Smooth muscle cell (in vitro differentiated cells): ENCODE measurements around the gene PADI6. TPM values are rescaled to one million over a fixed set of nuclear protein-coding genes. Genes with fewer than 3 reads are reported as not detected.

Source experiments
- DNase-seq: peaks from one replicate; lab custom pipeline; 2025; ENCODE audit not compliant: unreplicated experiment; lab: John Stamatoyannopoulos, UW
- H2AFZ ChIP-seq: fragments of 200-600 bp; sonication (generic); 2 replicates; pipeline ENCODE4 v1.6.0; 2016; ENCODE audit warnings: antibody characterized with exemption, low read depth, mild to moderate bottlenecking
- H3F3A ChIP-seq: fragments of 200-600 bp; sonication (generic); 2 replicates; pipeline ENCODE4 v1.6.0; 2017; ENCODE audit warnings: antibody characterized with exemption, low read depth
- H3K27ac ChIP-seq: fragments of 200-600 bp; sonication (generic); 2 replicates; pipeline ENCODE4 v1.5.1; 2016; ENCODE audit warnings: low read depth, mild to moderate bottlenecking
- H3K27me3 ChIP-seq: fragments of 200-600 bp; sonication (generic); 2 replicates; pipeline ENCODE4 v1.6.1; 2016; ENCODE audit warnings: low read depth, mild to moderate bottlenecking
- H3K36me3 ChIP-seq: fragments of 200-600 bp; sonication (generic); 2 replicates; pipeline ENCODE4 v1.5.1; 2016; ENCODE audit warnings: low read depth
- H3K4me1 ChIP-seq: fragments of 200-600 bp; sonication (generic); 2 replicates; pipeline ENCODE4 v1.5.1; 2016; ENCODE audit warnings: low read depth
- H3K4me2 ChIP-seq: fragments of 200-600 bp; sonication (generic); 2 replicates; pipeline ENCODE4 v1.6.0; 2016; ENCODE audit warnings: mild to moderate bottlenecking
- H3K4me3 ChIP-seq: fragments of 200-600 bp; sonication (generic); 2 replicates; pipeline ENCODE4 v1.5.1; 2016; ENCODE audit warnings: mild to moderate bottlenecking
- H3K79me2 ChIP-seq: fragments of 200-600 bp; sonication (generic); 2 replicates; pipeline ENCODE4 v1.6.0; 2016; ENCODE audit warnings: low read depth, mild to moderate bottlenecking
- H3K9ac ChIP-seq: fragments of 200-600 bp; sonication (generic); 2 replicates; pipeline ENCODE4 v1.6.0; 2016; ENCODE audit warnings: low read depth
- H3K9me3 ChIP-seq: fragments of 200-600 bp; sonication (generic); replicated peaks from 2 replicates; pipeline ENCODE4 v1.5.1; 2016; ENCODE audit warnings: low read depth
- H4K20me1 ChIP-seq: fragments of 200-600 bp; sonication (generic); 2 replicates; pipeline ENCODE4 v1.6.0; 2016; ENCODE audit warnings: low read depth
- CTCF ChIP-seq: fragments of 200-600 bp; sonication (generic); IDR thresholded peaks from 2 replicates; pipeline ENCODE4 v1.5.1; 2017; ENCODE audit warnings: borderline replicate concordance, mild to moderate bottlenecking, antibody characterized with exemption; ENCODE audit not compliant: insufficient read depth, poor library complexity, severe bottlenecking
- WGBS: methylation state at CpG from one replicate; pipeline ENCODE4 v1.1.7; 2016; ENCODE audit warnings: low lambda C conversion rate; 5-methylcytosine and 5-hydroxymethylcytosine counted together
- polyA plus RNA-seq: library from polyadenylated mRNA; unstranded; fragments of >200 nt; fragmentation: Nextera tagmentation; extraction: Ambion mirVana; gene quantifications from 2 replicates; pipeline ENCODE4 v1.2.1, GENCODE V29; 2016
- total RNA-seq: library from RNA; depleted of rRNA; stranded (reverse); fragments of >200 nt; gene quantifications from 2 replicates; pipeline ENCODE4 v1.2.3, GENCODE V29; 2014

PADI6 gene
- total and polyA plus RNA-seq, 2 experiments from 2014 or later, result not detected

GRCh38 chr1:17437580-17438317 is 65.8 kb downstream of the PADI6 start:
- Histone ChIP-seq H3K36me3 (no peaks in the 10 kb centered on the region), H3K9me3 (no peaks in the 10 kb centered on the region), H3K27ac (peak overlapping the region; percentile 91), H3K9ac (peak overlapping the region; percentile 83), H3K4me3 (peak overlapping the region; percentile 80), H3K4me2 (peak overlapping the region; percentile 99), H3K4me1 (peaks cover 34% of the 10 kb centered on the region), H4K20me1 (peaks cover 46% of the 10 kb centered on the region), H3K27me3 (no peaks in the 10 kb centered on the region), H3F3A (peaks cover 14% of the 10 kb centered on the region), H3K79me2 (peaks cover 47% of the 10 kb centered on the region), H2AFZ (peak overlapping the region; percentile 87)
- DNase-seq, result peak; percentile 51
- 0% methylated on average over 26 of the region's 115 CpGs for WGBS
- TF ChIP-seq CTCF, result no peak

GRCh38 chr1:17438318-17439249 is 66.6 kb downstream of the PADI6 start:
- WGBS, result 1% methylated on average over 63 of the region's 78 CpGs
- Histone ChIP-seq H3K79me2 (peaks cover 39% of the 10 kb centered on the region), H4K20me1 (peaks cover 38% of the 10 kb centered on the region), H3K4me3 (peak overlapping the region; percentile 80), H2AFZ (peak overlapping the region; percentile 85), H3K9ac (peak overlapping the region; percentile 78), H3K9me3 (no peaks in the 10 kb centered on the region), H3K27ac (peak overlapping the region; percentile 91), H3F3A (peaks cover 19% of the 10 kb centered on the region), H3K27me3 (no peaks in the 10 kb centered on the region), H3K36me3 (no peaks in the 10 kb centered on the region), H3K4me1 (peaks cover 34% of the 10 kb centered on the region), H3K4me2 (peak overlapping the region; percentile 99)
- peak; percentile 40 for DNase-seq
- no peak for TF ChIP-seq CTCF

- Histone ChIP-seq H3F3A (peaks cover 19% of the 10 kb centered on the region), H3K9me3 (no peaks in the 10 kb centered on the region), H3K9ac (peak within 1 kb of the TSS; percentile 78), H3K79me2 (peaks cover 30% of the 10 kb centered on the region), H3K27ac (peak within 1 kb of the TSS; percentile 91), H3K4me1 (peaks cover 34% of the 10 kb centered on the region), H4K20me1 (peaks cover 29% of the 10 kb centered on the region), H2AFZ (peak within 1 kb of the TSS; percentile 85), H3K36me3 (no peaks in the 10 kb centered on the region), H3K27me3 (no peaks in the 10 kb centered on the region), H3K4me3 (peak within 1 kb of the TSS; percentile 80), H3K4me2 (peak within 1 kb of the TSS; percentile 99)
- whole genome bisulfite sequencing, result under 1% methylated on average over 42 of the region's 75 CpGs
- TF ChIP-seq CTCF, result no peak
- peak; percentile 25 for DNase-seq
These were observed 67.5 kb downstream of the PADI6 start, which contains the start of gene RCC2 for GRCh38 chr1:17439250-17440073. TSS of gene RCC2 (minus strand) at chr1:17439677. CDS start at chr1:17438514, 1,163 bp downstream.
